Measurements from ENCODE around the gene NUAK1.

NUAK1 gene

DNA sequence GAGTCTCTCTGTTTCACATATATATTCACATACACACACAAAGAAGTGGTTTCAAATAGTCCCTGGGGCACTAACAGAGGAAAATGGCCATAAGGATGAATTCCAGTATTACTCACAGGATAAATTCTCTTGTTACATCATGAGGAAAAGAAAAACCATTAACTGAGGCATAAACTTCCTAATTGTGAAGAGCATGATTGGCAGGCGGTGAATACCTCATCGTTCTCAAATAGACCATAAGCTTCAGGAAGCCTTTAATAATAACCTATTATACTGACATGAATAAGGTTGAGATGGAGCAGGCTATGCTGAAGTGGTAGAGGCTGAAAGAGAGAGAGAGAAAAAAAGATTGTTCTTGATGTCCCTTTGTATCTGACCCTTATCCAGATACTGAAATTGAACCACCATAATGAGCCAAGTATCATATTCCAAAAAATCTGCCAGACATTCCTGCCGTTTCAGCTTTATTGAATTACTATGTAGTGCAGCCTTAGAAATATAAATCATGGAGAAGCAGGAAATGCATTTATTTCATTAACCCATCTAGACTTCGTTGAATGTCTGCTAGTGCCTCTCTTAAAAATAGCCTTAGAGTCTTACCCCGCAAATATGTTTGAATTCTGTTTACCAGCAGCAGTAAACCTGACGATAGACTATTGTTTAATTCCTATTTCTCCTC lies 86.8 kb downstream of the NUAK1 start:
- Histone ChIP-seq H3K4me3 (ENCODE audit: insufficient read depth, low read length, poor library complexity, severe bottlenecking) (no peak overlapping the region), H3K9me2 (replicated peaks; ENCODE audit: insufficient read depth, low read length) (no peaks in the 10 kb centered on the region), H3K27me3 (ENCODE audit: low read length) (no peaks in the 10 kb centered on the region), H3K9ac (ENCODE audit: low read length) (no peak overlapping the region), H3F3A (ENCODE audit: insufficient read depth) (no peaks in the 10 kb centered on the region), H2AFZ (ENCODE audit: low read depth, low read length, severe bottlenecking) (no peak overlapping the region), H3K79me2 (ENCODE audit: insufficient read depth, low read length) (no peaks in the 10 kb centered on the region), H3K4me2 (ENCODE audit: low read depth, low read length, poor library complexity, severe bottlenecking) (no peak overlapping the region), H3K9me3 (ENCODE audit: insufficient read depth, low read length) (no peaks in the 10 kb centered on the region), H4K20me1 (ENCODE audit: low read depth, low read length) (no peaks in the 10 kb centered on the region), H3K36me3 (ENCODE audit: low read length) (no peaks in the 10 kb centered on the region), H3K27ac (ENCODE audit: low read depth, low read length) (no peak overlapping the region)
- TF ChIP-seq EZH2phosphoT487 (conservative IDR thresholded peaks at IDR 0.05; ENCODE audit: low read length) = no peak
- TF ChIP-seq, protein P1, sequence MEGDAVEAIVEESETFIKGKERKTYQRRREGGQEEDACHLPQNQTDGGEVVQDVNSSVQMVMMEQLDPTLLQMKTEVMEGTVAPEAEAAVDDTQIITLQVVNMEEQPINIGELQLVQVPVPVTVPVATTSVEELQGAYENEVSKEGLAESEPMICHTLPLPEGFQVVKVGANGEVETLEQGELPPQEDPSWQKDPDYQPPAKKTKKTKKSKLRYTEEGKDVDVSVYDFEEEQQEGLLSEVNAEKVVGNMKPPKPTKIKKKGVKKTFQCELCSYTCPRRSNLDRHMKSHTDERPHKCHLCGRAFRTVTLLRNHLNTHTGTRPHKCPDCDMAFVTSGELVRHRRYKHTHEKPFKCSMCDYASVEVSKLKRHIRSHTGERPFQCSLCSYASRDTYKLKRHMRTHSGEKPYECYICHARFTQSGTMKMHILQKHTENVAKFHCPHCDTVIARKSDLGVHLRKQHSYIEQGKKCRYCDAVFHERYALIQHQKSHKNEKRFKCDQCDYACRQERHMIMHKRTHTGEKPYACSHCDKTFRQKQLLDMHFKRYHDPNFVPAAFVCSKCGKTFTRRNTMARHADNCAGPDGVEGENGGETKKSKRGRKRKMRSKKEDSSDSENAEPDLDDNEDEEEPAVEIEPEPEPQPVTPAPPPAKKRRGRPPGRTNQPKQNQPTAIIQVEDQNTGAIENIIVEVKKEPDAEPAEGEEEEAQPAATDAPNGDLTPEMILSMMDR (IDR thresholded peaks at IDR 0.05; ENCODE audit: insufficient read depth, low read length, poor library complexity, severe bottlenecking) = no peak

DNA sequence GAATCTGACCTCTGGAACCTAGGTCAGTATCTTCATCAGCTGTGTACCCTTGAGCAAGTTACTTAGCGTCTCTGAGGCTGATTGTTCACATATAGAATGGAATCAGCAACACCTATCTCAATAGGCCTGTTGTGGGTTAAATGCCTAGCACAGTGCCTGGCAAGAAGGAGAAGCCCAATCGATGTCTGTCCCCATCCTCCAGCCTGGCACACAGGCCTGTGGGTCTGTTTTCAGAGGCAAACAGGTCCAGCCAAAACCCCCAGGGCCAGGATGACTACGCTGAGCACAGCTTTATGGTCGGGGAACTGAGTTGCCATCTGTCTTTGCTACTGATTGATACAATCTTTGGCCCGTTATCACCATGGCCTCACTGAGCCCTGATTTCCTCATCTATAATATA lies 89.2 kb downstream of the NUAK1 start:
- H3K4me2 ChIP-seq (ENCODE audit: low read depth, low read length, poor library complexity, severe bottlenecking) = no peak overlapping the region
- H3K9ac ChIP-seq (ENCODE audit: low read length) = no peak overlapping the region
- H3K36me3 ChIP-seq (ENCODE audit: low read length) = no peaks in the 10 kb centered on the region
- no peak overlapping the region for H3K27ac ChIP-seq (ENCODE audit: low read depth, low read length)
- no peak overlapping the region for H3K4me3 ChIP-seq (ENCODE audit: insufficient read depth, low read length, poor library complexity, severe bottlenecking)
- TF ChIP-seq, protein P1 (IDR thresholded peaks at IDR 0.05; ENCODE audit: insufficient read depth, low read length, poor library complexity, severe bottlenecking) = no peak
- no peak for TF ChIP-seq EZH2phosphoT487 (conservative IDR thresholded peaks at IDR 0.05; ENCODE audit: low read length)
- H3K9me3 ChIP-seq (ENCODE audit: insufficient read depth, low read length) = no peaks in the 10 kb centered on the region
- H4K20me1 ChIP-seq (ENCODE audit: low read depth, low read length) = no peaks in the 10 kb centered on the region
- no peak overlapping the region for H2AFZ ChIP-seq (ENCODE audit: low read depth, low read length, severe bottlenecking)
- no peaks in the 10 kb centered on the region for H3F3A ChIP-seq (ENCODE audit: insufficient read depth)
- no peaks in the 10 kb centered on the region for H3K9me2 ChIP-seq (replicated peaks; ENCODE audit: insufficient read depth, low read length)
- no peaks in the 10 kb centered on the region for H3K27me3 ChIP-seq (ENCODE audit: low read length)
- no peaks in the 10 kb centered on the region for H3K79me2 ChIP-seq (ENCODE audit: insufficient read depth, low read length)

DNA sequence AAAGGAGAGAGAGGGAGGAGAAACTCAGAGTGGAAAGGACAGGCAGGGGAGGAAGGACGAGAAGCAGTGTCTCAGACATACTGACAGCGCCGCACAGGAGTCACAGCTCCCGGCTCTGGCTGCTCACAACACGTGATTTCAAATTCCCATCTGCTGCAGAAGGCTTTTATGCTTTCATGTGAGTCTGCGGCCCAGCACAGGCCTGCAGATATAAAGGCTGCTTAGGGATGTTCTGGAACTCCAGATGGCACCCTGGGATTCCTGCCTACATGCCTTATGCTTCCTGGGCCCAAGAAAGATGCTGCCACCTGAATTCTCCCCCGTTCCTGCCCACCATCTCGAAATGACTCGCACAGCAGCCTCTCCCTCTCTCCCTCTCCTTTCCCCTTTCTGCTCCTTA lies 89.6 kb downstream of the NUAK1 start:
- Histone ChIP-seq H3K27ac (ENCODE audit: low read depth, low read length) (no peak overlapping the region), H3K4me3 (ENCODE audit: insufficient read depth, low read length, poor library complexity, severe bottlenecking) (no peak overlapping the region), H3K36me3 (ENCODE audit: low read length) (no peaks in the 10 kb centered on the region), H4K20me1 (ENCODE audit: low read depth, low read length) (no peaks in the 10 kb centered on the region), H3F3A (ENCODE audit: insufficient read depth) (no peaks in the 10 kb centered on the region), H3K9me2 (replicated peaks; ENCODE audit: insufficient read depth, low read length) (no peaks in the 10 kb centered on the region), H3K4me2 (ENCODE audit: low read depth, low read length, poor library complexity, severe bottlenecking) (no peak overlapping the region), H3K27me3 (ENCODE audit: low read length) (no peaks in the 10 kb centered on the region), H3K9me3 (ENCODE audit: insufficient read depth, low read length) (no peaks in the 10 kb centered on the region), H2AFZ (ENCODE audit: low read depth, low read length, severe bottlenecking) (no peak overlapping the region), H3K79me2 (ENCODE audit: insufficient read depth, low read length) (no peaks in the 10 kb centered on the region), H3K9ac (ENCODE audit: low read length) (no peak overlapping the region)
- TF ChIP-seq, protein P1 (IDR thresholded peaks at IDR 0.05; ENCODE audit: insufficient read depth, low read length, poor library complexity, severe bottlenecking) = no peak
- TF ChIP-seq EZH2phosphoT487 (conservative IDR thresholded peaks at IDR 0.05; ENCODE audit: low read length) = no peak

All from SU-DHL-6 (cell line).